Esophagus (tissue), 2 donors: Measurements from ENCODE around the gene ELFN2. TPM values are rescaled to one million over a fixed set of nuclear protein-coding genes. Genes with fewer than 3 reads are reported as not detected.
"Not testable (repeated sequence)": the region's sequence is repeated elsewhere in the genome, so short reads cannot be mapped to it uniquely, and the experiment has no call there.

Experiments
- H3K27ac ChIP-seq, 2 donors: one replicate each; pipeline ENCODE4 v1.5.1; 2013; ENCODE audit warnings: low read depth in 2 of 2, mild to moderate bottlenecking in 2 of 2, inconsistent platforms in 1 of 2, low read length in 1 of 2, moderate library complexity in 1 of 2
- H3K27me3 ChIP-seq, 2 donors: one replicate each; pipeline ENCODE4 v1.6.1; 2013; ENCODE audit warnings: low read length in 2 of 2, control low read depth in 1 of 2, mild to moderate bottlenecking in 1 of 2; ENCODE audit not compliant: insufficient read depth in 2 of 2, control insufficient read depth in 1 of 2
- H3K36me3 ChIP-seq, 2 donors: one replicate each; pipeline ENCODE4 v1.6.1; 2013; ENCODE audit warnings: low read length in 1 of 2; ENCODE audit not compliant: control insufficient read depth in 2 of 2, insufficient read depth in 2 of 2
- H3K4me1 ChIP-seq, 2 donors: one replicate each; pipeline ENCODE4 v1.6.1; 2013; ENCODE audit warnings: low read length in 1 of 2; ENCODE audit not compliant: control insufficient read depth in 2 of 2, insufficient read depth in 2 of 2
- H3K4me3 ChIP-seq, 2 donors: one replicate each; pipeline ENCODE4 v1.5.1; 2013; ENCODE audit warnings: low read length in 2 of 2, mild to moderate bottlenecking in 2 of 2, low read depth in 1 of 2, moderate library complexity in 1 of 2
- H3K9me3 ChIP-seq, 2 donors: one replicate each; pipeline ENCODE4 v1.6.1; 2013; ENCODE audit warnings: mild to moderate bottlenecking in 2 of 2, low read depth in 1 of 2, low read length in 1 of 2, moderate library complexity in 1 of 2; ENCODE audit not compliant: control insufficient read depth in 2 of 2, insufficient read depth in 1 of 2
- WGBS, 2 donors: extraction: QIAGEN DNeasy Blood & Tissue Kit; methylation state at CpG; one replicate each; pipeline ENCODE4 v1.1.7; 2013; 5-methylcytosine and 5-hydroxymethylcytosine counted together
- polyA plus RNA-seq, 2 donors: library from polyadenylated mRNA; stranded (reverse); fragments of 200-250 nt; gene quantifications; one replicate each; pipeline ENCODE4 v1.2.3, GENCODE V29; 2013
- donor health status: healthy with polysubstance abuse.
- donor health status: Bipolar disorder and iron deficiency.

ELFN2 gene
- polyA plus RNA-seq, 2 donors: 0.01 to 0.02 TPM

DNA sequence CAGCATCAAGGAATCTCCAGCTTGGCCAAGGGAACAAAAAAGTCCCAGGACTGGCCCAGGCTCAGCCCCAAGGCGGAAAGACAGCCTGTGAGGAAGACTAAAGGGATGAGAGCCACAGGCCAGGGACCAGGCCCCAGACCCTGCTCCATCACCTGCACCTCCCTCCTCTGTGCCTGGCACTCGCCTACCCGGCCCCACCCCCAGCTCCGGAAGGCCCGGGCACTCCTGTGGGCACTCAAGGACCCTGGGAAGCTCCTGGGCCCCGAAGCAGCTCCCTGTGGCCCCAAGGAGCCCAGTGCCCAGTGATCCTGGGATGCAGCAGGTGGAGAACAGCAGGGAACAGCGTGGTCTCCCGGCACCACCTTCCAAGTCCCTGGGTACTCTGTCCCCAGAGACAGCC, 18.2 kb downstream of the ELFN2 start:
- Histone ChIP-seq H3K36me3 (no peaks in the 10 kb centered on the region), H3K4me1 (no peaks in the 10 kb centered on the region), H3K27ac (no peak overlapping the region), H3K4me3 (no peak overlapping the region), H3K9me3 (no peaks in the 10 kb centered on the region), H3K27me3 (no peaks in the 10 kb centered on the region)
- 68 to 84% methylated on average over 8 of the region's 8 CpGs for WGBS, 2 donors

GRCh38 chr22:37407856-37408255, 19.4 kb downstream of the ELFN2 start:
- Histone ChIP-seq H3K4me3 (no peak overlapping the region), H3K4me1 (no peaks in the 10 kb centered on the region), H3K9me3 (no peaks in the 10 kb centered on the region), H3K27me3 (no peaks in the 10 kb centered on the region), H3K36me3 (no peaks in the 10 kb centered on the region), H3K27ac (no peak overlapping the region)
- WGBS, 2 donors: 71% methylated on average over 8 of the region's 8 CpGs

DNA sequence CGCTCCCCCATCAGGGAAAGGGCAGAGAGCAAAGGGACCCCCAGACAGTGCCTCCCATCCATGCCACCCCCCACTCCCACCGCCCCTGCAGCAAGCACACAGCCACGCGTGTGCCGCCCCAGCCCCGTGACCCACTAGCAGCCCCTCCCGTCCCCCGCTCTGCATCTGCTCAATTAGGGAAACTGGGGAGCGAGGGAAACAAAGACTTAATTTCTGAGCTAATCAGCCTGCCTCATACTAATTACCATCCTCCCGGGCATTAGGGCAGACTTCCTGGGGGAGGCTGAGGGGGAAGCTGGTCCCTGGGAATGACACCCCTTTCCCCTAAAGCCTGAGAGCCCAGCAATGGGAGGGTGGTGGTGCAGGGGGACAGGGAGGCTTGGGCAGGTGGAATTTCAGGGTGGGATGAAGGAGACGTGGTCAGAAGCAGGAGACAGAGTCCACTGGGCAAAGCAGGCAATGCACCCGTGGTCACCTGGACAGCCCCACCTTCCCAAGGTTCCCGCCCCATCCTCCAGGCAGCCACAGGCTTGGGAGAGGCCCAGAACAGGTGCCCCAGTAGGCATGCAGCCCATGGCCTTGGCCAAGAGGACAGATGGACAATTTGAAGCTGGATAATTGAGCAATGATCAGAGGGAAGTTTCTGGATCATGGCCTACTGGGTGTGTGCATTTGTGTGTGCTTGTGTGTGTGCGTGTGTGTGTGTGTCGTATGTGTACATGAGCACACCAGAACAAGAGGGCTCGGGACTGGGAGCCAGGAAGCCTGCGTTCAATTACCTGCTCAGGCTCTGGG, 20.6 kb downstream of the ELFN2 start:
- Histone ChIP-seq H3K9me3 (no peaks in the 10 kb centered on the region), H3K27ac (no peak overlapping the region), H3K36me3 (no peaks in the 10 kb centered on the region), H3K27me3 (no peaks in the 10 kb centered on the region), H3K4me1 (no peaks in the 10 kb centered on the region), H3K4me3 (no peak overlapping the region)
- WGBS, 2 donors: 68 to 72% methylated on average over 17 of the region's 17 CpGs

- no peak overlapping the region for H3K27ac ChIP-seq
- no peaks in the 10 kb centered on the region for H3K4me1 ChIP-seq
- H3K36me3 ChIP-seq: no peaks in the 10 kb centered on the region
- H3K9me3 ChIP-seq: no peaks in the 10 kb centered on the region
- 73 to 76% methylated on average over 11 of the region's 11 CpGs for WGBS, 2 donors
- no peak overlapping the region for H3K4me3 ChIP-seq
- no peaks in the 10 kb centered on the region for H3K27me3 ChIP-seq
Measured at GRCh38 chr22:37404091-37404490, 23.2 kb downstream of the ELFN2 start.

GRCh38 chr22:37403267-37403960, 23.9 kb downstream of the ELFN2 start:
- Histone ChIP-seq H3K27me3 (no peaks in the 10 kb centered on the region), H3K36me3 (no peaks in the 10 kb centered on the region), H3K27ac (no peak overlapping the region), H3K9me3 (no peaks in the 10 kb centered on the region), H3K4me3 (no peak overlapping the region), H3K4me1 (no peaks in the 10 kb centered on the region)
- WGBS, 2 donors: 38 to 50% methylated on average over 22 to 26 of the region's 26 CpGs

DNA sequence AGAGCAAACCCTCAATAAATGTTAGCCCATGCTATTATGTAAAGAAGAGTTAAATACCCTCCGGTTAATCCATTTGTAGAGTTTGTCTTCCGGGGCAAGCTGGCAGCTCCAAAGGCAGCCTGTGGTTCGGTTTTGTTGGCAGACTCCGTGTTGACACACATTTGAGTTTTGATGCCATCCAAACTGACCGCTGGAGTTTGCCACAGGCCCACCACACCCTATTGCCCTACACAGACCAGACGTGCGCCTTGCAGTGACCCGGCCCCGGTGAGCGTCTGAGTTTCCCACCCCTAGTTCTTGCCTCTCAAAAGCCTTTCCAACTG, 25.1 kb downstream of the ELFN2 start:
- no peak overlapping the region for H3K27ac ChIP-seq
- H3K4me3 ChIP-seq: no peak overlapping the region
- no peaks in the 10 kb centered on the region for H3K9me3 ChIP-seq
- no peaks in the 10 kb centered on the region for H3K27me3 ChIP-seq
- 48 to 68% methylated on average over 10 of the region's 10 CpGs for WGBS, 2 donors
- no peaks in the 10 kb centered on the region for H3K36me3 ChIP-seq
- H3K4me1 ChIP-seq: no peaks in the 10 kb centered on the region

- no peaks in the 10 kb centered on the region for H3K4me1 ChIP-seq
- H3K4me3 ChIP-seq: no peak overlapping the region
- no peak overlapping the region for H3K27ac ChIP-seq
- no peaks in the 10 kb centered on the region for H3K27me3 ChIP-seq
- H3K9me3 ChIP-seq: no peaks in the 10 kb centered on the region
- WGBS, 2 donors: 52 to 59% methylated on average over 13 to 14 of the region's 14 CpGs
- H3K36me3 ChIP-seq: no peaks in the 10 kb centered on the region
Measured at GRCh38 chr22:37401401-37402183, 25.7 kb downstream of the ELFN2 start.

DNA sequence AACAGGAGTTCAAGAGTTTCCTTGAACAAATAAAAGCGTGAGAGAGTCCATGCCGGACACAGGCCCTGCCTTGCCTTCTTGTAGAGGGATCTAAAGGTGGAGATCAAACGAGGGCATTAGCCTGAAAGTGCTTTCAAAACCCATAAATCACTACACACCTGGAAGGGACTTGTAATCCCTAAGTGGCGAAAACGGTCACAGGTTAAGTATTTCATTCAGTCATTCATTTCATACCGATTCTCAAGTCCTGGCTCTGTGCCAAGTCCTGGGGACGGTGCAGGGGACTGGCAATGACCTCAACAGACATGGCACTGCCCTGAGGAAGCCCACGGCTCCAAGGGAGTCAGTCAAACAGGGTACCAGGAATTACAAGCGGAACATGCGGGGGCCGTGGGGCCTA, 26.6 kb downstream of the ELFN2 start:
- H3K36me3 ChIP-seq: no peaks in the 10 kb centered on the region
- no peaks in the 10 kb centered on the region for H3K4me1 ChIP-seq
- H3K4me3 ChIP-seq: no peak overlapping the region
- no peaks in the 10 kb centered on the region for H3K9me3 ChIP-seq
- H3K27ac ChIP-seq: no peak overlapping the region
- H3K27me3 ChIP-seq: no peaks in the 10 kb centered on the region
- WGBS, 2 donors: 63 to 64% methylated on average over 11 of the region's 11 CpGs

DNA sequence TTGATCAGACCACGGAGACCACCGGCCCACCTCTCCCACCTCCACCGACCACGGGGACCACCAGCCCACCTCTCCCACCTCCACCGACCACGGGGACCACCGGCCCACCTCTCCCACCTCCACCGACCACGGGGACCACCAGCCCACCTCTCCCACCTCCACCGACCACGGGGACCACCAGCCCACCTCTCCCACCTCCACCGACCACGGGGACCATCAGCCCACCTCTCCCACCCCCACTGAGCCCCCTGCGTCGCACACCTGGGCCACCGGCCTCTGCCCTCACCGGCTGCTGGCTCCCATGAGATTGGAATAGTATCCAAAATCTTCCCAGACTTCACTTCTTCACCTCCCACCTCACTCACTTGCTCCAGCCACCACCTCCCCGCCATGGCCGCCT, 27.8 kb downstream of the ELFN2 start:
- H3K9me3 ChIP-seq, H3K27me3 ChIP-seq, H3K4me3 ChIP-seq, H3K36me3 ChIP-seq, H3K27ac ChIP-seq, H3K4me1 ChIP-seq: not testable (repeated sequence)
- 88 to 91% methylated on average over 13 to 19 of the region's 19 CpGs for WGBS, 2 donors
